NCI-H1436 (cell line): Measurements from ENCODE around the gene DTNBP1.
"Not testable (repeated sequence)": the region's sequence is repeated elsewhere in the genome, so short reads cannot be mapped to it uniquely, and the experiment has no call there.

Source experiments
- DNase-seq: peaks from one replicate; lab custom pipeline; 2025; lab: John Stamatoyannopoulos, UW

Gene DTNBP1

GRCh38 chr6:15666896-15667295 lies 4.1 kb upstream of the DTNBP1 start:
- DNase-seq = not testable (repeated sequence)

GRCh38 chr6:15665237-15665636 lies 2.4 kb upstream of the DTNBP1 start:
- no peak for DNase-seq

GRCh38 chr6:15663130-15663871 lies 473 bp upstream of the DTNBP1 start:
- no peak for DNase-seq

GRCh38 chr6:15661853-15662325 lies 939 bp downstream of the DTNBP1 start:
- no peak for DNase-seq

GRCh38 chr6:15659181-15659580 lies 3.6 kb downstream of the DTNBP1 start:
- DNase-seq = no peak

GRCh38 chr6:15658181-15658744 lies 4.6 kb downstream of the DTNBP1 start:
- no peak for DNase-seq

GRCh38 chr6:15657290-15657689 lies 5.5 kb downstream of the DTNBP1 start:
- DNase-seq = no peak

GRCh38 chr6:15656145-15656544 lies 6.7 kb downstream of the DTNBP1 start:
- DNase-seq = no peak

GRCh38 chr6:15654250-15654649 lies 8.6 kb downstream of the DTNBP1 start:
- DNase-seq = no peak

- DNase-seq = no peak
Observed at GRCh38 chr6:15653581-15653980, 9.2 kb downstream of the DTNBP1 start.

- DNase-seq = not testable (repeated sequence)
Observed at GRCh38 chr6:15650004-15650559, 12.7 kb downstream of the DTNBP1 start.

GRCh38 chr6:15644904-15645303 lies 17.9 kb downstream of the DTNBP1 start:
- DNase-seq = no peak

GRCh38 chr6:15643542-15643941 lies 19.3 kb downstream of the DTNBP1 start:
- no peak for DNase-seq

GRCh38 chr6:15642276-15642675 lies 20.6 kb downstream of the DTNBP1 start:
- DNase-seq = no peak

- DNase-seq = no peak
Observed at GRCh38 chr6:15638373-15638772, 24.5 kb downstream of the DTNBP1 start.

- no peak for DNase-seq
Observed at GRCh38 chr6:15631432-15631831, 31.4 kb downstream of the DTNBP1 start.

- DNase-seq = no peak
Observed at GRCh38 chr6:15630202-15630601, 32.6 kb downstream of the DTNBP1 start.

GRCh38 chr6:15629487-15629886 lies 33.3 kb downstream of the DTNBP1 start:
- no peak for DNase-seq

- DNase-seq = no peak
Observed at GRCh38 chr6:15628499-15629131, 34.2 kb downstream of the DTNBP1 start.

GRCh38 chr6:15627821-15628220 lies 35.0 kb downstream of the DTNBP1 start:
- no peak for DNase-seq

GRCh38 chr6:15626878-15627674 lies 35.8 kb downstream of the DTNBP1 start:
- DNase-seq = no peak

- no peak for DNase-seq
Observed at GRCh38 chr6:15626160-15626559, 36.7 kb downstream of the DTNBP1 start.
